ENCODE data around the gene ARHGEF28.

DNA sequence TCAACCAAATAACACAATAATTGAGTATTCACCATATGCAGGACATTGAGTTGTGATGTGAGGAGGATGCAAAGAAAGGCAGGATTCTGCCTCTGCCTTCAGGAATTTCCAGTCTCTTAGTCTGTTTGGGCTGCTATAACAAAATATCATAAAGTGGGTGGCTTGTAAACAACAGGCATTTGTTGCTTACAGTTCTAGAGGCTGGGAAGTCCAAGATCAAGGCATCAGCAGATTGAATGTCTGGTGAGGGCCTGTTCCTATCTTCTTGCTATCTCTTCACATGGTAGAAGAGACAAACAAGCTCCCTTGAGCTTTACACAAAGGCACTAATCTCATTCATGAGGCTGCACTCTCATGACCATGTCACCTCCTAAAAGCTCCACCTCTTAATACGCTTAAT lies 360.7 kb downstream of the ARHGEF28 start:
- TF ChIP-seq, protein P1, sequence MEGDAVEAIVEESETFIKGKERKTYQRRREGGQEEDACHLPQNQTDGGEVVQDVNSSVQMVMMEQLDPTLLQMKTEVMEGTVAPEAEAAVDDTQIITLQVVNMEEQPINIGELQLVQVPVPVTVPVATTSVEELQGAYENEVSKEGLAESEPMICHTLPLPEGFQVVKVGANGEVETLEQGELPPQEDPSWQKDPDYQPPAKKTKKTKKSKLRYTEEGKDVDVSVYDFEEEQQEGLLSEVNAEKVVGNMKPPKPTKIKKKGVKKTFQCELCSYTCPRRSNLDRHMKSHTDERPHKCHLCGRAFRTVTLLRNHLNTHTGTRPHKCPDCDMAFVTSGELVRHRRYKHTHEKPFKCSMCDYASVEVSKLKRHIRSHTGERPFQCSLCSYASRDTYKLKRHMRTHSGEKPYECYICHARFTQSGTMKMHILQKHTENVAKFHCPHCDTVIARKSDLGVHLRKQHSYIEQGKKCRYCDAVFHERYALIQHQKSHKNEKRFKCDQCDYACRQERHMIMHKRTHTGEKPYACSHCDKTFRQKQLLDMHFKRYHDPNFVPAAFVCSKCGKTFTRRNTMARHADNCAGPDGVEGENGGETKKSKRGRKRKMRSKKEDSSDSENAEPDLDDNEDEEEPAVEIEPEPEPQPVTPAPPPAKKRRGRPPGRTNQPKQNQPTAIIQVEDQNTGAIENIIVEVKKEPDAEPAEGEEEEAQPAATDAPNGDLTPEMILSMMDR (IDR thresholded peaks at IDR 0.05; ENCODE audit: poor library complexity, severe bottlenecking), result no peak
- TF ChIP-seq, protein P2, sequence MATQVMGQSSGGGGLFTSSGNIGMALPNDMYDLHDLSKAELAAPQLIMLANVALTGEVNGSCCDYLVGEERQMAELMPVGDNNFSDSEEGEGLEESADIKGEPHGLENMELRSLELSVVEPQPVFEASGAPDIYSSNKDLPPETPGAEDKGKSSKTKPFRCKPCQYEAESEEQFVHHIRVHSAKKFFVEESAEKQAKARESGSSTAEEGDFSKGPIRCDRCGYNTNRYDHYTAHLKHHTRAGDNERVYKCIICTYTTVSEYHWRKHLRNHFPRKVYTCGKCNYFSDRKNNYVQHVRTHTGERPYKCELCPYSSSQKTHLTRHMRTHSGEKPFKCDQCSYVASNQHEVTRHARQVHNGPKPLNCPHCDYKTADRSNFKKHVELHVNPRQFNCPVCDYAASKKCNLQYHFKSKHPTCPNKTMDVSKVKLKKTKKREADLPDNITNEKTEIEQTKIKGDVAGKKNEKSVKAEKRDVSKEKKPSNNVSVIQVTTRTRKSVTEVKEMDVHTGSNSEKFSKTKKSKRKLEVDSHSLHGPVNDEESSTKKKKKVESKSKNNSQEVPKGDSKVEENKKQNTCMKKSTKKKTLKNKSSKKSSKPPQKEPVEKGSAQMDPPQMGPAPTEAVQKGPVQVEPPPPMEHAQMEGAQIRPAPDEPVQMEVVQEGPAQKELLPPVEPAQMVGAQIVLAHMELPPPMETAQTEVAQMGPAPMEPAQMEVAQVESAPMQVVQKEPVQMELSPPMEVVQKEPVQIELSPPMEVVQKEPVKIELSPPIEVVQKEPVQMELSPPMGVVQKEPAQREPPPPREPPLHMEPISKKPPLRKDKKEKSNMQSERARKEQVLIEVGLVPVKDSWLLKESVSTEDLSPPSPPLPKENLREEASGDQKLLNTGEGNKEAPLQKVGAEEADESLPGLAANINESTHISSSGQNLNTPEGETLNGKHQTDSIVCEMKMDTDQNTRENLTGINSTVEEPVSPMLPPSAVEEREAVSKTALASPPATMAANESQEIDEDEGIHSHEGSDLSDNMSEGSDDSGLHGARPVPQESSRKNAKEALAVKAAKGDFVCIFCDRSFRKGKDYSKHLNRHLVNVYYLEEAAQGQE (IDR thresholded peaks at IDR 0.05; ENCODE audit: borderline replicate concordance), result no peak
- TF ChIP-seq EZH2 (IDR thresholded peaks at IDR 0.05; ENCODE audit: borderline replicate concordance, insufficient read depth, low read length, poor library complexity, severe bottlenecking), result no peak
- TF ChIP-seq POLR2AphosphoS5 (IDR thresholded peaks at IDR 0.05), result no peak
- no peak for TF ChIP-seq RAD21 (conservative IDR thresholded peaks at IDR 0.05)
- no peak for TF ChIP-seq TAF1 (IDR thresholded peaks at IDR 0.05; ENCODE audit: low read depth)
- TF ChIP-seq EP300 (conservative IDR thresholded peaks at IDR 0.05; ENCODE audit: poor library complexity, severe bottlenecking), result no peak
- TF ChIP-seq MXI1 (conservative IDR thresholded peaks at IDR 0.05; ENCODE audit: poor library complexity, severe bottlenecking), result no peak

Data from neural cell (in vitro differentiated cells).